Islet of Langerhans (tissue), 1 donor: ENCODE results near the gene CEP41.

Source experiments
- FAIRE-seq: peaks from one replicate; lab custom pipeline; 2011; peaks lifted over from hg19 to GRCh38; lab: Jason Lieb, UNC

The CEP41 gene

GRCh38 chr7:130440527-130441365 is at the start of gene CEP41:
Gene CEP41, minus strand, starts transcription at chr7:130441016. Its CDS starts 50 bp downstream, at chr7:130440966.
- no peak for FAIRE-seq

GRCh38 chr7:130490311-130490791 is 49.5 kb upstream of the CEP41 start:
- no peak for FAIRE-seq

GRCh38 chr7:130489140-130489983 is 48.5 kb upstream of the CEP41 start:
- FAIRE-seq = no peak

- FAIRE-seq = no peak
These were observed 47.8 kb upstream of the CEP41 start for GRCh38 chr7:130488392-130489139.

GRCh38 chr7:130486954-130487436 is 46.2 kb upstream of the CEP41 start:
- FAIRE-seq = peak; percentile 30

GRCh38 chr7:130486114-130486953 is 45.5 kb upstream of the CEP41 start:
- FAIRE-seq = no peak

- FAIRE-seq = no peak
These were observed 44.9 kb upstream of the CEP41 start for GRCh38 chr7:130485734-130486113.

- no peak for FAIRE-seq
These were observed 42.2 kb upstream of the CEP41 start for GRCh38 chr7:130483031-130483430.

- FAIRE-seq = no peak
These were observed 41.1 kb upstream of the CEP41 start for GRCh38 chr7:130481898-130482297.

- FAIRE-seq = peak; percentile 49
These were observed 39.0 kb upstream of the CEP41 start for GRCh38 chr7:130479716-130480400.

GRCh38 chr7:130478991-130479390 is 38.2 kb upstream of the CEP41 start:
- peak; percentile 33 for FAIRE-seq

GRCh38 chr7:130476297-130477150 is 35.7 kb upstream of the CEP41 start:
- FAIRE-seq = no peak

- no peak for FAIRE-seq
These were observed 35.0 kb upstream of the CEP41 start for GRCh38 chr7:130475776-130476175.

GRCh38 chr7:130473876-130474275 is 33.1 kb upstream of the CEP41 start:
- peak; percentile 87 for FAIRE-seq

- no peak for FAIRE-seq
These were observed 32.5 kb upstream of the CEP41 start for GRCh38 chr7:130473289-130473688.

- FAIRE-seq = no peak
These were observed 31.2 kb upstream of the CEP41 start for GRCh38 chr7:130471974-130472373.

GRCh38 chr7:130468612-130469011 is 27.8 kb upstream of the CEP41 start:
- FAIRE-seq = no peak

- FAIRE-seq = peak; percentile 73
These were observed 23.0 kb upstream of the CEP41 start for GRCh38 chr7:130463553-130464434.

GRCh38 chr7:130461272-130461671 is 20.5 kb upstream of the CEP41 start:
- FAIRE-seq = no peak
